ENCODE data around the gene DUSP28. TPM values are rescaled to one million over a fixed set of nuclear protein-coding genes. Genes with fewer than 3 reads are reported as not detected.
A peak's percentile ranks its signal among the peaks of the same experiment; 100 is the strongest.

The DUSP28 gene
- total RNA-seq, 1 donor: 4.7 TPM

- H3K27ac ChIP-seq (ENCODE audit: low read depth, low read length): no peak overlapping the region
- peak; percentile 91 for DNase-seq (ENCODE audit: insufficient read length, low spot score, missing footprints)
- H3K4me3 ChIP-seq (ENCODE audit: insufficient read depth, low read length): no peak overlapping the region
- H2AFZ ChIP-seq (ENCODE audit: low read length): no peak overlapping the region
- peaks cover 6% of the 10 kb centered on the region for H3K36me3 ChIP-seq (ENCODE audit: insufficient read depth, low read length)
- no peak for TF ChIP-seq CTCF (IDR thresholded peaks at IDR 0.05; ENCODE audit: extremely low read depth, low read depth, low read length)
- peaks cover 18% of the 10 kb centered on the region for H3K4me1 ChIP-seq (ENCODE audit: insufficient read depth, low read length)
- no peaks in the 10 kb centered on the region for H3K27me3 ChIP-seq (ENCODE audit: insufficient read depth, low read length)
- peaks cover 45% of the 10 kb centered on the region for H4K20me1 ChIP-seq (ENCODE audit: insufficient read depth, low read length)
- peaks cover 68% of the 10 kb centered on the region for H3K79me2 ChIP-seq (ENCODE audit: insufficient read depth, low read length)
- H3K4me2 ChIP-seq (ENCODE audit: insufficient read depth, low read length): no peak overlapping the region
- no peaks in the 10 kb centered on the region for H3K9me3 ChIP-seq (ENCODE audit: low read depth, low read length)
These were observed 31.1 kb downstream of the DUSP28 start for GRCh38 chr2:240591226-240591625.

GRCh38 chr2:240591784-240592183, 31.6 kb downstream of the DUSP28 start:
- H3K27ac ChIP-seq (ENCODE audit: low read depth, low read length): no peak overlapping the region
- no peak for TF ChIP-seq CTCF (IDR thresholded peaks at IDR 0.05; ENCODE audit: extremely low read depth, low read depth, low read length)
- H3K4me2 ChIP-seq (ENCODE audit: insufficient read depth, low read length): no peak overlapping the region
- no peak overlapping the region for H2AFZ ChIP-seq (ENCODE audit: low read length)
- H3K4me3 ChIP-seq (ENCODE audit: insufficient read depth, low read length): no peak overlapping the region
- H4K20me1 ChIP-seq (ENCODE audit: insufficient read depth, low read length): peaks cover 45% of the 10 kb centered on the region
- H3K27me3 ChIP-seq (ENCODE audit: insufficient read depth, low read length): no peaks in the 10 kb centered on the region
- DNase-seq (ENCODE audit: insufficient read length, low spot score, missing footprints): peak; percentile 74
- H3K79me2 ChIP-seq (ENCODE audit: insufficient read depth, low read length): peaks cover 68% of the 10 kb centered on the region
- no peaks in the 10 kb centered on the region for H3K9me3 ChIP-seq (ENCODE audit: low read depth, low read length)
- peaks cover 18% of the 10 kb centered on the region for H3K4me1 ChIP-seq (ENCODE audit: insufficient read depth, low read length)
- peaks cover 6% of the 10 kb centered on the region for H3K36me3 ChIP-seq (ENCODE audit: insufficient read depth, low read length)

GRCh38 chr2:240593026-240593702, 33.0 kb downstream of the DUSP28 start:
- H3K27me3 ChIP-seq (ENCODE audit: insufficient read depth, low read length): no peaks in the 10 kb centered on the region
- H3K4me1 ChIP-seq (ENCODE audit: insufficient read depth, low read length): peaks cover 7% of the 10 kb centered on the region
- no peak for TF ChIP-seq CTCF (IDR thresholded peaks at IDR 0.05; ENCODE audit: extremely low read depth, low read depth, low read length)
- peaks cover 6% of the 10 kb centered on the region for H3K36me3 ChIP-seq (ENCODE audit: insufficient read depth, low read length)
- H3K4me3 ChIP-seq (ENCODE audit: insufficient read depth, low read length): no peak overlapping the region
- H4K20me1 ChIP-seq (ENCODE audit: insufficient read depth, low read length): peaks cover 36% of the 10 kb centered on the region
- peak; percentile 47 for DNase-seq (ENCODE audit: insufficient read length, low spot score, missing footprints)
- H3K27ac ChIP-seq (ENCODE audit: low read depth, low read length): no peak overlapping the region
- H3K4me2 ChIP-seq (ENCODE audit: insufficient read depth, low read length): no peak overlapping the region
- H3K9me3 ChIP-seq (ENCODE audit: low read depth, low read length): no peaks in the 10 kb centered on the region
- H2AFZ ChIP-seq (ENCODE audit: low read length): no peak overlapping the region
- peaks cover 54% of the 10 kb centered on the region for H3K79me2 ChIP-seq (ENCODE audit: insufficient read depth, low read length)

GRCh38 chr2:240593703-240594451, 33.7 kb downstream of the DUSP28 start:
- no peak for TF ChIP-seq CTCF (IDR thresholded peaks at IDR 0.05; ENCODE audit: extremely low read depth, low read depth, low read length)
- H4K20me1 ChIP-seq (ENCODE audit: insufficient read depth, low read length): peaks cover 30% of the 10 kb centered on the region
- H3K79me2 ChIP-seq (ENCODE audit: insufficient read depth, low read length): peaks cover 47% of the 10 kb centered on the region

More at GRCh38 chr2:240593703-240594451, 33.7 kb downstream of the DUSP28 start:
- Histone ChIP-seq H3K27ac (ENCODE audit: low read depth, low read length) (no peak overlapping the region), H2AFZ (ENCODE audit: low read length) (no peak overlapping the region), H3K27me3 (ENCODE audit: insufficient read depth, low read length) (no peaks in the 10 kb centered on the region), H3K4me2 (ENCODE audit: insufficient read depth, low read length) (no peak overlapping the region), H3K9me3 (ENCODE audit: low read depth, low read length) (no peaks in the 10 kb centered on the region), H3K36me3 (ENCODE audit: insufficient read depth, low read length) (peaks cover 6% of the 10 kb centered on the region), H3K4me1 (ENCODE audit: insufficient read depth, low read length) (peaks cover 6% of the 10 kb centered on the region), H3K4me3 (ENCODE audit: insufficient read depth, low read length) (no peak overlapping the region)
- DNase-seq (ENCODE audit: insufficient read length, low spot score, missing footprints): peak; percentile 53
